Activated naive CD8-positive, alpha-beta T cell treated with anti-CD3 and anti-CD28 coated beads for 36 hours (primary cell): ENCODE data around the gene SMYD4. TPM values are rescaled to one million over a fixed set of nuclear protein-coding genes. Genes with fewer than 3 reads are reported as not detected.

Source experiments
- DNase-seq: peaks from one replicate; pipeline ENCODE4 v3.0.0; 2021
- H3K27ac Mint-ChIP-seq: one replicate; pipeline ENCODE4 v1.8.0; 2022; ENCODE audit warnings: mild to moderate bottlenecking, moderate library complexity, mixed read lengths
- H3K27me3 Mint-ChIP-seq: one replicate; pipeline ENCODE4 v1.8.0; 2022; ENCODE audit warnings: mild to moderate bottlenecking, mixed read lengths
- H3K36me3 Mint-ChIP-seq: one replicate; pipeline ENCODE4 v1.8.0; 2021; ENCODE audit warnings: mild to moderate bottlenecking, mixed read lengths
- H3K4me1 Mint-ChIP-seq: one replicate; pipeline ENCODE4 v1.8.0; 2021; ENCODE audit warnings: mixed read lengths
- H3K4me3 Mint-ChIP-seq: one replicate; pipeline ENCODE4 v1.8.0; 2022; ENCODE audit warnings: mild to moderate bottlenecking, moderate library complexity, mixed read lengths
- H3K9me3 Mint-ChIP-seq: one replicate; pipeline ENCODE4 v1.8.0; 2022; ENCODE audit warnings: mixed read lengths
- total RNA-seq, 2 experiments: library from RNA; stranded (reverse); gene quantifications; one replicate each; pipeline ENCODE4 v1.2.3, GENCODE V29; 2021

Gene SMYD4
- total RNA-seq, 2 experiments from 2014 or later: 20.0 to 21.0 TPM

DNA sequence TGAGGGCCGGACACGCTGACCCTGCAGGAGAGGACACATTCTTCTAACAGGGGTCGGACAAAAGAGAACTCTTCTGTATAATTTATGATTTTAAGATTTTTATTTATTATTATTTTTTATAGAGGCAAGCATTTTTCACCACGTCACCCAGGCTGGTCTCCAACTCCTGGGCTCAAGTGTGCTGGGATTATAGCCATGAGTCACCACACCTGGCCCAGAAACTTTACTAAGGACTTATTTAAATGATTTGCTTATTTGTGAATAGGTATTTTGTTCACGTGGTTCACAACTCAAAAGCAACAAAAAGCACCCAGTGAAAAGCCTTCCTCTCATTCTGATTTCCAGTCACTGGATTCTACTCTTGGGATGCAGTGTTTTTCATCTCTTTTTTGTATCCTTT lies 70.2 kb downstream of the SMYD4 start:
- DNase-seq: no peak
- H3K4me3 Mint-ChIP-seq: no peak overlapping the region
- H3K27ac Mint-ChIP-seq: no peak overlapping the region
- no peaks in the 10 kb centered on the region for H3K27me3 Mint-ChIP-seq
- peaks cover 1% of the 10 kb centered on the region for H3K36me3 Mint-ChIP-seq
- no peaks in the 10 kb centered on the region for H3K9me3 Mint-ChIP-seq
- H3K4me1 Mint-ChIP-seq: peaks cover 18% of the 10 kb centered on the region

DNA sequence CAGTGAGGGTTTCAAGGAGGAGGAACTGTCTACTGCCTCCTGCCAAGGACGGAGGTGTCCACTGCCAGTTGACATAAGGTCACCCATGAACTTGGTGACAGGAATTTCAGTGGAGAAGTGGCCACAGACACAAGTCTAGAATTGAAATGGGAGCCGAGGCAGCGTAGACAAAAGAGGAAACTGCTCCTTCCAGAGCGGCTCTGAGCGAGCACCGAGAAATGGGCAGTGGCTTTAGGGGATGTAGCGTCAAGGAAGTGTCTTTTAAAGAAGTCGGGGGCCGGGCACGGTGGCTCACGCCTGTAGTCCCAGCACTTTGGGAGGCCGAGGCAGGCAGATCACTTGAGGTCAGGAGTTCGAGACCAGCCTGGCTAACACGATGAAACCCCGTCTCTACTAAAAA lies 70.9 kb downstream of the SMYD4 start:
- Mint-ChIP-seq H3K9me3 (no peaks in the 10 kb centered on the region), H3K27me3 (no peaks in the 10 kb centered on the region), H3K36me3 (no peaks in the 10 kb centered on the region), H3K4me3 (no peak overlapping the region), H3K27ac (no peak overlapping the region), H3K4me1 (peaks cover 11% of the 10 kb centered on the region)
- no peak for DNase-seq

DNA sequence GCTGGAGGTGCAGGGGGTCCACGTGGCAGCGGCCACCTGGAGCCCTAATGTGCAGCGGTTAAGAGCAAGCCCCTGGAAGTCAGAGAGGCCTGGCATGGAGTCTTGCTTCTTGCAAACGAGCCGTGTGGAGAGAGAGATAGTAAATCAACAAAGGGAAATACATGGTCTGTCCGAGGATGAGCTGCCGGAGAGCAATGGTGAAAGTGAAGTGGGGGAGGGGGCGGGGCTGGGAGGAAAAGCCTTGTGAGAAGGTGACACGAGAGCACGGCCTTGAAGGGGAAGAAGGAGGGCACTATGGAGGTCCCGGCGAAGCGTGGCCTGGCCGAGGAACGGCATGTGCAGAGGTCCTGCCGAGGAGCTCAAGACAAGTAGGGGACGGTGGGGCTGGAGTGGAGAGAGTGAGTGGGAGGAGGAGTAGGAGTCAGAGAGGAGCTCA lies 73.9 kb downstream of the SMYD4 start:
- H3K9me3 Mint-ChIP-seq: no peaks in the 10 kb centered on the region
- no peak overlapping the region for H3K27ac Mint-ChIP-seq
- H3K4me1 Mint-ChIP-seq: peaks cover 2% of the 10 kb centered on the region
- no peaks in the 10 kb centered on the region for H3K36me3 Mint-ChIP-seq
- no peaks in the 10 kb centered on the region for H3K27me3 Mint-ChIP-seq
- no peak for DNase-seq
- no peak overlapping the region for H3K4me3 Mint-ChIP-seq

DNA sequence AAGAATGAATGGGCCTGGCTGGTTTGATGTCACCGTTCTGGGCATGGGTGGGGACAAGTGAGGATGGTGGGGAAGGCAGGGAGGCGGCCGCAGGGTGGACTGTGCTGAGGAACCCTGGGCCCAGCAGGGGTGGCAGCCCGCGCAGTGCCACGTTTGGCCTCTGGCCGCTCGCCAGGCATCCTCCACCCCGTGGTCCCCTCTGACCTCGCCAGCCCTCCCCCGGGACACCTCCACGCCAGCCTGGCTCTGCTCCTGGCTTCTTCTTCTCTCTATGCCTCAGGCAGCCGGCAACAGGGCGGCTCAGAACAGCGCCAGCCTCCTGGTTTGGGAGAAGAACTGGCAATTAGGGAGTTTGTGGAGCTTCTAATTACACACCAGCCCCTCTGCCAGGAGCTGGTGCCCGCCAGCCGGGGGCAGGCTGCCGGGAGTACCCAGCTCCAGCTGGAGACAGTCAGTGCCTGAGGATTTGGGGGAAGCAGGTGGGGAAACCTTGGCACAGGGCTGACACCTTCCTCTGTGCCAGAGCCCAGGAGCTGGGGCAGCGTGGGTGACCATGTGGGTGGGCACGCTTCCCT lies 74.4 kb downstream of the SMYD4 start:
- DNase-seq: no peak
- no peaks in the 10 kb centered on the region for H3K9me3 Mint-ChIP-seq
- no peak overlapping the region for H3K4me3 Mint-ChIP-seq
- no peaks in the 10 kb centered on the region for H3K27me3 Mint-ChIP-seq
- peaks cover 2% of the 10 kb centered on the region for H3K4me1 Mint-ChIP-seq
- H3K36me3 Mint-ChIP-seq: no peaks in the 10 kb centered on the region
- H3K27ac Mint-ChIP-seq: no peak overlapping the region

DNA sequence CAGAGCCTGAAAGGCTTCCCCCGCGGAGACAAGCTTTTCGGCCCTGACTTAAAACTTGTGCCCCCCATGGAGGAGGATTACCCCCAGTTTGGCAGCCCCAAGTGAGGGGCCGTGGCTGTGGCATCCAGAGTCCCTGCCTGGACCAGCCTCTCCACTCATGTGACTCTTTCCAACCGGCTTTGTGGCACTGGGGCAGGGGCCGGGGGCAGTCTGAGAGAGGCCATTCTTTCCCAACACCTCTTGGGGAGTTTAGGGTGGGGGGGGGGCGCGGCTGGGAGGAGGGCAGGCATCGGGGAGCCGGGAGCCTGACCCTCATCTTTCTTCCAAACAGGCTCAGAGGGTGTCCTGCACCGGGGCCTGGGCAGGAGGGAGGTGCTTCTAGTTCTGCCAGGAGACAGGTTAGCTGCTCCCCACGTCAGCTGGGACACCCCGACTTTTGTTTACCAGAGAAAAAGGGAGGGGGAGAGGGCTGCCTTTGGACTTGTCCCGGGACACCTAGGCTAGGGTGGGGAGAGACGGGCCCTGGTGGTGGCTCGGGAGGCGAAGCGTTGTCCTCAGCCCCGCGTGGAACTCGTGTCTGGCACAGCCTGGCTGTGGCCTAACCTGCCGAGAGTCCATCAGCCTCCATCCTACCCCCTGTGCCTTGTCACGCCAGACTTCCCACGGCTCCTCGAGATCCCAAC lies 75.1 kb downstream of the SMYD4 start:
- Mint-ChIP-seq H3K4me1 (peaks cover 2% of the 10 kb centered on the region), H3K36me3 (no peaks in the 10 kb centered on the region), H3K9me3 (no peaks in the 10 kb centered on the region), H3K27ac (no peak overlapping the region), H3K27me3 (no peaks in the 10 kb centered on the region), H3K4me3 (no peak overlapping the region)
- DNase-seq: no peak

DNA sequence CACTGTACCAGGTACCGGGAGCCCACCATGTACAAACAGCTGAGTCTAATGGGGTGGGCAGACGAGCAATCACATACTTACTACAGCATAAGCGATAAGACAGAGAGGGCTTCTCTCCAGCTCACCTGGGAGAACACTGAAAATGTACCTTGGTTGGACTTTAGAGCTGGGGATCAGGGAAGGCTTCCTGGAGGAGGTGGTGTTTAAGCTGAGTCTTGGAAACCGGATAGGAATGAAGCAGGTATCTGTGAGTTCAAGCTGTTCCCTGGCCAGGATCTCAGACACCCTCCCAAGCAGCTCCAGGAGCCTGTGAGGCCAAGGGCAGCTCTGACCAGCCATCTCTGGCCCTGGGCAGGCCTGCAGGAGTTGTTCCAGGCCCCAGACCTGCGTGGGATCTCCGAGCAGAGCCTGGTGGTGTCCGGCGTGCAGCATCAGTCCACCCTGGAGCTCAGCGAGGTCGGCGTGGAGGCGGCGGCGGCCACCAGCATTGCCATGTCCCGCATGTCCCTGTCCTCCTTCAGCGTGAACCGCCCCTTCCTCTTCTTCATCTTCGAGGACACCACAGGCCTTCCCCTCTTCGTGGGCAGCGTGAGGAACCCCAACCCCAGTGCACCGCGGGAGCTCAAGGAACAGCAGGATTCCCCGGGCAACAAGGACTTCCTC lies 75.8 kb downstream of the SMYD4 start:
- no peak overlapping the region for H3K27ac Mint-ChIP-seq
- no peak overlapping the region for H3K4me3 Mint-ChIP-seq
- no peaks in the 10 kb centered on the region for H3K27me3 Mint-ChIP-seq
- no peaks in the 10 kb centered on the region for H3K36me3 Mint-ChIP-seq
- no peak for DNase-seq
- no peaks in the 10 kb centered on the region for H3K9me3 Mint-ChIP-seq
- H3K4me1 Mint-ChIP-seq: peaks cover 2% of the 10 kb centered on the region

DNA sequence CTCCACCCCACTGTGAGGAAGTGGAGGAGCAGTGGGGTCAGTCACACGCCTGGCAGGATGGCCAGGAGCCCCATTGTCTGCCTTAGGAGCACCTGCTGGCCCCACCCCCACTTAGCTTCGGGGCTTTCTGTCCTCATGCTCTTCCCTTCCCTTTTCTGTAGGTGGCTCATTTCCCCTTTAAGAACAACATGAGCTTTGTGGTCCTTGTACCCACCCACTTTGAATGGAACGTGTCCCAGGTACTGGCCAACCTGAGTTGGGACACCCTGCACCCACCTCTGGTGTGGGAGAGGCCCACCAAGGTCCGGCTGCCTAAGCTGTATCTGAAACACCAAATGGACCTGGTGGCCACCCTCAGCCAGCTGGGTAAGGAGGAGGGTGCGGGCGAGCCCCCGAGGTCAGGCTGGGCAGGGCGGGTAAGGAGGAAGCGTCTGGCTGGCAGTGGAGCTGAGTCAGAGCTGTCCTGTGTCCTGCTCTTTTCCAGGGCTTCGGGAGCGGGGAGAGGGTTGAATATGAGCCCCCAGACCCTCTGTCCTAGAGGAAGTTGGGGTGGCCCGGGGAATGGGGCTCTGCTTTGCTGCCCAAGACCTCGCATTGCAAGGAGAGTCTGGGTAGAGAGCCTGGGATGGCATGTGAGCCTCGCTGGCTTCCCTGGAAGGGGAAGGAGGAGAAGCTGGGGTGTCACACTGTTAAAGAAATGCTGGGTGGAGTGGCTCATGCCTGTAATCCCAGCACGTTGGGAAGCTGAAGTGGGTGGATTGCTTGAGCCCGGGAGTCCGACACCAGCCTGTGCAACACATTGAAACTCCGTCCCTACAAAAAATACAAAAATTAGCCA lies 77.1 kb downstream of the SMYD4 start:
- Mint-ChIP-seq H3K4me3 (no peak overlapping the region), H3K36me3 (no peaks in the 10 kb centered on the region), H3K27me3 (no peaks in the 10 kb centered on the region), H3K4me1 (peaks cover 2% of the 10 kb centered on the region), H3K9me3 (no peaks in the 10 kb centered on the region), H3K27ac (no peak overlapping the region)
- DNase-seq: no peak

DNA sequence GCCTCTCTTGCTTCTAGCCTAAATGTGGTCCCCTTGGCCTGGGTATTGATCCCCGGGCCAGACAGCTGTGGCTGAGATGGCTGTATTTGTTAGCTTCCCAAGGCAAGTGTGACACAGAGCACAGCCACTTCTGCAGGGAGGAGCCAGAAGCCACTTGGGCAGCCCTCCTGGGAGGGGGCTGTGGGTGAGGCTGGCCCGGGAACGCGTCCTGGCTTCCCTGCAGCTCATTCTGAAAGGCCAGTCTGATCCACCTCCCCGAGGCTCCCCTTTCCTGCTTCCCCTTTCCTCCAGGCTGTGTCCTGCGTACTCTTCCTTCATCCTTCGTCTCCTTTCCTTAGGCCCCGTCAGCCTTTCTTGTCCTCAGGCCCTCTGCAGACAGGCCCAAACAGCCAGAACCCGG lies 79.1 kb downstream of the SMYD4 start:
- Mint-ChIP-seq H3K27me3 (no peaks in the 10 kb centered on the region), H3K9me3 (no peaks in the 10 kb centered on the region), H3K4me1 (peaks cover 2% of the 10 kb centered on the region), H3K27ac (no peak overlapping the region), H3K36me3 (no peaks in the 10 kb centered on the region), H3K4me3 (no peak overlapping the region)
- no peak for DNase-seq

DNA sequence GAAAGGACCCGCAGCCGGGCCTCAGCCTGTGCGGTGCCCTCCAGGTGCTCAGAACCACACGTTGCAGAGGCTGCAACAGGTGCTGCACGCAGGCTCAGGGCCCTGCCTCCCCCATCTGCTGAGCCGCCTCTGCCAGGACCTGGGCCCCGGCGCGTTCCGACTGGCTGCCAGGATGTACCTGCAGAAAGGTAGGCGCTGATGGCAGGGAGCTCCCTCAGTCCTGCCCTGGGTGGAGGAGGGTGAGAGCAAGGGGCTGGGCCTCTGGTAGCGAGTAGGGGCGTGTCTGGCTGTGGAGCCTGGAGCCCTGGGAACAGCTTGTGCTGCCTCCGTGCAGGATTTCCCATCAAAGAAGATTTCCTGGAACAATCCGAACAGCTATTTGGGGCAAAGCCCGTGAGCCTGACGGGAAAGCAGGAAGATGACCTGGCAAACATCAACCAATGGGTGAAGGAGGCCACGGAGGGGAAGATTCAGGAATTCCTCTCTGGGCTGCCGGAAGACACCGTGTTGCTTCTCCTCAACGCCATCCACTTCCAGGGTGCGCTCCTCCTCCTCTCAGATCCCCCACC lies 82.6 kb downstream of the SMYD4 start:
- Mint-ChIP-seq H3K9me3 (no peaks in the 10 kb centered on the region), H3K4me3 (no peak overlapping the region), H3K27me3 (no peaks in the 10 kb centered on the region), H3K36me3 (no peaks in the 10 kb centered on the region), H3K4me1 (no peaks in the 10 kb centered on the region), H3K27ac (no peak overlapping the region)
- no peak for DNase-seq

DNA sequence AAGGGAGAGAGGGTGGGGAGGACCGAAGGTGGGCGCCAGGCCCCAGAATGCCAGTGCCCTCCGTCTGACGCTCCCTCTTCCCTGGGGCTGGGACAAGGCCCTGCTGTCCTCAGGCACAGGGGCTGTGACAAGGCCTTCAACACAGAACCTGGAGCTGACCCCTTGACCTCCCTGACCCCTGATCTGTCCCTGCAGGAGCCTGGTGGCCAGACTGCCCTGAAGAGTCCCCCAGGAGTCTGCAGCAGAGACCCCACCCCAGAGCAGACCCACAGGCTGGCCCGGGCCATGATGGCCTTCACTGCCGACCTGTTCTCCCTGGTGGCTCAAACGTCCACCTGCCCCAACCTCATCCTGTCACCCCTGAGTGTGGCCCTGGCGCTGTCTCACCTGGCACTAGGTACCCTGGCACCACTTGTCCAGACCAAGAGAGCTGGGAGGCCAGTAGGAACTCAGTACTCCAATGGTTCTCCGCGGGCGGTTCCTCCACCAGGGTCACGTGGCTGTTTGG lies 84.1 kb downstream of the SMYD4 start:
- Mint-ChIP-seq H3K36me3 (no peaks in the 10 kb centered on the region), H3K27me3 (no peaks in the 10 kb centered on the region), H3K4me1 (no peaks in the 10 kb centered on the region), H3K4me3 (no peak overlapping the region), H3K9me3 (no peaks in the 10 kb centered on the region), H3K27ac (no peak overlapping the region)
- DNase-seq: no peak

DNA sequence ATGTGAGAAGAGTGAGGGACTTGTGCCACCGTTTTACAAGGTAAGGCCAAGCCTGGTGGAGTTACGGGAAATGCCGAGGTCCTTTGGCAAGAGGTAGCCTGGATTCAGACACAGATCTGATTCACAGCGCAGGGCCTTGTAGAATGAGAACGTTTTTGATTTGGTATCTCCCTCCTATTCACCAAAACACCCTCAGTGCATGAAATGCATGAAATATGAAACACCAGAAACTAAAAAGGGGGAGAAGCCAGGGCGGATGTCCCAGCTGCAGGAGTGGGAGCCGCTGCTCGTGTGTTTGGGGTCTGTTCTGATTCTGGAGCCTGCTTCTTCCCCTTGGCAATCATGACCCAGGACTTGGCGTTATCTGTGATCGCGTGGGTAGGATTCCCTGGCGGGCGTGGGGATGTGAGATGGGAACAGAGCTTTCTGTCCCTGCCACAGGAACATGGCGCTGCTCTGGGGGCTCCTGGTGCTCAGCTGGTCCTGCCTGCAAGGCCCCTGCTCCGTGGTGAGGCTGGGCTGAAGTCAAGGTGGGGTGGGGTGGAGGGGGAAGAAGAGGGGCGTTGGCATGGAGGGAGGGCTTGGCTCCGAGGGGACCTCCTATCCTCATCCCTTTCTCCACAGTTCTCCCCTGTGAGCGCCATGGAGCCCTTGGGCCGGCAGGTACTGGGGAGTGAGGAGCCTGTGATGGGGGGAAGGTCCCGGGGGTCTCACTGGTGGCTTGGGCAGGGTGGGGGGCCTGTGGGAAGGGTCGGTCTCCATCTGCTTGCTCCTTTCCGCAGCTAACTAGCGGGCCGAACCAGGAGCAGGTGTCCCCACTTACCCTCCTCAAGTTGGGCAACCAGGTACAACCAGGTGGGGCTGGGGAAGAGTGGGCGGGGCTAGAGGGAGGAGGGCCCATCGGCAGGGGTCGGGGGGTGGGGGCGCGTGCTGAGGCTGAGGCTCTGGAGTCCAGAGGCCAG lies 84.9 kb downstream of the SMYD4 start:
- Mint-ChIP-seq H3K4me1 (no peaks in the 10 kb centered on the region), H3K4me3 (no peak overlapping the region), H3K27ac (no peak overlapping the region), H3K9me3 (no peaks in the 10 kb centered on the region), H3K36me3 (no peaks in the 10 kb centered on the region), H3K27me3 (no peaks in the 10 kb centered on the region)
- DNase-seq: no peak

DNA sequence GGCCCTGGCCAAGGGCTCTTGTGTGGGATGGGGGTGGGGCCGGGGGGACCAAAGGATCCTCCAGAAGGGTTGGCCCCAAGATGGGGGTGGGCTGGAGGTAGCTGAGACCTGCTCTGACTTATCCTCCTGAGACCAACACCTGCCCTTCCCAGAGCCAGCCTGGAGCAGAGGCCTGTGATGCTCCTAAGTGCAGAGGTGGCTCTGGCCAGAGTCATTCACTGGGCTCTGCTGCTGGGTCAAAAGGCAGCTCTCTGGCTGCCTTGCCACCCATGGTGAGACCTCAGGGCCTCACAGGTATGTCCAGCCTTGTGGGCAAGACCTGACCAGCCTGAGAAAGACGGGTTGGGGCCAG lies 86.6 kb downstream of the SMYD4 start:
- Mint-ChIP-seq H3K4me1 (no peaks in the 10 kb centered on the region), H3K4me3 (no peak overlapping the region), H3K9me3 (no peaks in the 10 kb centered on the region), H3K36me3 (peaks cover 2% of the 10 kb centered on the region), H3K27ac (no peak overlapping the region), H3K27me3 (no peaks in the 10 kb centered on the region)
- DNase-seq: no peak

DNA sequence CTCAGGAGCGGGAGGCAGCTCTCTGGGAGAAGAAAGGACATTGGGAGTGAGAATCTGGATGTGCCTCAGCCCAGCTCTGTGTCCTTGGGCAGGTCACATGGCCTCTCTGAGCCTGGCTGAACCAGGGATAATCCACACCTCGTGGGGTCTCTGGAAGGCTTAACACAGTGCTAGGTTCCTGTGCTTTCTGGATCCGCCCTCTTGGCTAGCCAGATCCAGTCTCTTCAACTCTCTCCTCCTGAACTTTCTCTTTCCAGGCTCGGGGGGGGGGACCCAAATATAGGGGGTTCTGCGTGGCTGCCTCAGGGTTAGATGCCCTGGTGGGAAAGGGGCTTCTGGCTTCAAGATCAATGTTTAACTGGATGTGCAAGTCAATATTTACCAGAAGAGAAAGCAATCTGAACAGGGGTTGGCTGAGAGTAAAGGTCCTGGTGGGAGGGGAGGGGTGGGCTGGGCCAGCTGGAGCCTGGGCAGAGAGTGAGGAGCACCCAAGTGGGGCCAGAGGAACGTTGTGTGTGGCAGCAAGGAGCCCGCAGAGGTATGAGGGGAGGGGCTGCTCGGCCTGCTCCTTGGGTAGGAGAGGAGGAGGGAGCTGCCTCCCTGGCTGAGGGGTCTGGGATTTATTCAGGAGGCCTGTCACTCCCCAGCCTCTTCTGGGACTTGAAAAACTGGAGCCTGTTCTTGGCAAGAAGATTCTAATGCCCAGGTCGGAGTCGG lies 87.2 kb downstream of the SMYD4 start, which contains the start of gene SERPINF2:
SERPINF2 (plus strand) TSS at position 501 of the 717 bp plus-strand sequence. CDS start 2,125 bp downstream, outside the sequence.
- Mint-ChIP-seq H3K27ac (no peak within 1 kb of the TSS), H3K9me3 (no peaks in the 10 kb centered on the region), H3K36me3 (peaks cover 5% of the 10 kb centered on the region), H3K4me1 (no peaks in the 10 kb centered on the region), H3K4me3 (no peak within 1 kb of the TSS), H3K27me3 (no peaks in the 10 kb centered on the region)
- DNase-seq: no peak
